MM.1S (cell line): ENCODE measurements around the gene GJA10.

Source experiments
- EZH2 ChIP-seq: fragments of 300-600 bp; sonication (generic); optimal IDR thresholded peaks from 2 replicates; pipeline ENCODE3; 2017; ENCODE audit warnings: low read depth, mild to moderate bottlenecking, antibody characterized with exemption, low read length, mixed read lengths
- EZH2phosphoT487 ChIP-seq: fragments of 300-600 bp; sonication (generic); IDR thresholded peaks from 2 replicates; pipeline ENCODE4 v1.6.1; 2018; ENCODE audit warnings: antibody characterized with exemption, low read length
- TF ChIP-seq, protein P1 (sequence below): fragments of 300-600 bp; sonication (generic); IDR thresholded peaks from 2 replicates; pipeline ENCODE4 v1.5.1; 2016; ENCODE audit warnings: antibody characterized with exemption, low read length, mixed read lengths

DNA sequence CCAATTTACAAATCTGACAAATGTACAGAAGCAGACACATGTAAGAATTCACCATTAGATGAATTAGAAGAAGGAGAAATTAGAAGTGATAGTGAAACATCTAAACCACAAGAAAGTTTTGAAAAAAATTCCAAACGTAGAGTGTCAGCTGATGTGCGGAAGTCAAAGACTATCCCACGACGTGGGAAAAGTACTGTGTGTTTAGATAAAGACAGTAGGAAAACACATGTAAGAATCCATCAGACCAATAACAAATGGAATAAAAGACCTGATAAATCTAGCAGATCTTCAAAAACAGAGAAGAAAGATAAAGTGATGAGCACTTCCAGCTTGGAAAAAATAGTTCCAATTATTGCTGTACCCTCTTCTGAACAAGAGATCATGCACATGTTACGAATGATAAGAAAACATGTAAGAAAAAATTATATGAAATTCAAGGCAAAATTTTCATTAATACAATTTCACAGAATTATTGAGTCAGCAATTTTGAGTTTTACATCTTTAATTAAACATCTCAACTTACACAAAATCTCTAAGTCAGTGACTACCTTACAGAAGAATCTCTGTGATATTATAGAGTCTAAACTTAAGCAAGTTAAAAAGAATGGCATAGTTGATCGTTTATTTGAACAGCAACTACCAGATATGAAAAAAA, 28.1 kb upstream of the GJA10 start:
- TF ChIP-seq, protein P1, sequence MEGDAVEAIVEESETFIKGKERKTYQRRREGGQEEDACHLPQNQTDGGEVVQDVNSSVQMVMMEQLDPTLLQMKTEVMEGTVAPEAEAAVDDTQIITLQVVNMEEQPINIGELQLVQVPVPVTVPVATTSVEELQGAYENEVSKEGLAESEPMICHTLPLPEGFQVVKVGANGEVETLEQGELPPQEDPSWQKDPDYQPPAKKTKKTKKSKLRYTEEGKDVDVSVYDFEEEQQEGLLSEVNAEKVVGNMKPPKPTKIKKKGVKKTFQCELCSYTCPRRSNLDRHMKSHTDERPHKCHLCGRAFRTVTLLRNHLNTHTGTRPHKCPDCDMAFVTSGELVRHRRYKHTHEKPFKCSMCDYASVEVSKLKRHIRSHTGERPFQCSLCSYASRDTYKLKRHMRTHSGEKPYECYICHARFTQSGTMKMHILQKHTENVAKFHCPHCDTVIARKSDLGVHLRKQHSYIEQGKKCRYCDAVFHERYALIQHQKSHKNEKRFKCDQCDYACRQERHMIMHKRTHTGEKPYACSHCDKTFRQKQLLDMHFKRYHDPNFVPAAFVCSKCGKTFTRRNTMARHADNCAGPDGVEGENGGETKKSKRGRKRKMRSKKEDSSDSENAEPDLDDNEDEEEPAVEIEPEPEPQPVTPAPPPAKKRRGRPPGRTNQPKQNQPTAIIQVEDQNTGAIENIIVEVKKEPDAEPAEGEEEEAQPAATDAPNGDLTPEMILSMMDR, result no peak
- TF ChIP-seq EZH2 (no peak), EZH2phosphoT487 (no peak)
